ENCODE results near the gene ABHD17B. TPM values are rescaled to one million over a fixed set of nuclear protein-coding genes. Genes with fewer than 3 reads are reported as not detected.
A peak's percentile ranks its signal among the peaks of the same experiment; 100 is the strongest.

Gene ABHD17B
- total RNA-seq, 1 donor from 2014 or later: 18.5 TPM

GRCh38 chr9:71886015-71886414 lies 25.0 kb downstream of the ABHD17B start:
- peaks cover 40% of the 10 kb centered on the region for H3K36me3 Mint-ChIP-seq (ENCODE audit: low read depth)
- H3K27me3 Mint-ChIP-seq (ENCODE audit: insufficient read depth): no peaks in the 10 kb centered on the region
- peaks cover 24% of the 10 kb centered on the region for H3K9me3 Mint-ChIP-seq
- H3K4me3 Mint-ChIP-seq: no peak overlapping the region
- DNase-seq (ENCODE audit: low spot score): no peak
- intact Hi-C loops (cut with micrococcal nuclease): loop anchor here (1.0 to 2.0 kb wide), 2 partner anchors 17 to 28 kb away; no protein-coding TSS in a partner anchor
- H3K4me1 Mint-ChIP-seq (ENCODE audit: low read depth): peaks cover 43% of the 10 kb centered on the region
- peak overlapping the region; percentile 58 for H3K27ac Mint-ChIP-seq

GRCh38 chr9:71885467-71885866 lies 25.5 kb downstream of the ABHD17B start:
- peaks cover 39% of the 10 kb centered on the region for H3K4me1 Mint-ChIP-seq (ENCODE audit: low read depth)
- intact Hi-C loops (cut with micrococcal nuclease): loop anchor here (1.0 kb wide), 2 partner anchors 9 to 102 kb away; no protein-coding TSS in a partner anchor
- peaks cover 29% of the 10 kb centered on the region for H3K9me3 Mint-ChIP-seq
- H3K36me3 Mint-ChIP-seq (ENCODE audit: low read depth): peaks cover 43% of the 10 kb centered on the region
- peak overlapping the region; percentile 71 for H3K27ac Mint-ChIP-seq
- peak overlapping the region; percentile 12 for H3K4me3 Mint-ChIP-seq
- no peak for DNase-seq (ENCODE audit: low spot score)
- H3K27me3 Mint-ChIP-seq (ENCODE audit: insufficient read depth): no peaks in the 10 kb centered on the region

DNA sequence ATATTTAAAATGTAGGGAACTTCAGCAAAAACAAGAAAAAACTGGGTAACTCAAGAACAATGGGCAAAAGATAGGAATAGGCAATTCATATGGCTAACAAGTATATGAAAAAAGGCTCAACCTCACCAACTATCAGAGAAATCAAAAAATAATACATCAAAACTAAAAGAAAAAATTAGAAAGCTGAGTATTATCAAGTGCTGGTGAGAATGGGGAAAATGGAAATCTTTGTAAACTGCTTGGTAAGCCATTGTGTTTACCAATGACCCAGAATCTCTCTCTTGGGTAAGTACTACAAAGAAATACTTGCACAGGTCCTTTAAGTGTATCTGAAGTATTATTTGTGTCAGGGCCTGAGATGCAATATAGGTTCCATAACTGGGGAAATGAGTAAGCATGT lies 27.0 kb downstream of the ABHD17B start:
- Mint-ChIP-seq H3K9me3 (peaks cover 44% of the 10 kb centered on the region), H3K36me3 (ENCODE audit: low read depth) (peaks cover 45% of the 10 kb centered on the region), H3K4me3 (no peak overlapping the region), H3K4me1 (ENCODE audit: low read depth) (peaks cover 39% of the 10 kb centered on the region), H3K27ac (no peak overlapping the region), H3K27me3 (ENCODE audit: insufficient read depth) (no peaks in the 10 kb centered on the region)
- no peak for DNase-seq (ENCODE audit: low spot score)
- intact Hi-C loops (cut with micrococcal nuclease): no loop called here

DNA sequence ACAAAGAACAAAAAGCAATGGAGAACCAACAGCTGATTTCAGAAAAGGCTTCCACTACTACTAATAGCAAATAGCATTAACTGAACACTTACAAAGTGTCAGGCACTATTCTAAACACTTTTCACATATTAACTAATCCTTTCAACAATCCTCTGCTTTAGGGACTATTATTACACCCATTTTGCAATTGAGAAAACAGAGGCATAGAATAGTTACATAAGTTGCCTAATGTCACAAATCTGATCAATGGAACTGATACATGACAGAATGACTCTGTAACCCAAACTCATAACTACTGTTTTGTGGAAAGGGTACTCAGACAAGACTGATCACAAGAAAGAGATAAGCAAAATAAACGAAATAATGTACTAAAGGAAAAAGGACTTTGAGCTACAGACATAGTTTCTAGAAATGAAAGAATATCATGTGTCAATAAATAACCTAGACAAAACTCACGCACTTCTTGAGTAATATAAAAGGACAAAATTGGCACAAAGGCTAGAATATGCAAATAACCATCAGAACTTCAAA lies 31.3 kb downstream of the ABHD17B start:
- no peak overlapping the region for H3K4me3 Mint-ChIP-seq
- H3K4me1 Mint-ChIP-seq (ENCODE audit: low read depth): peaks cover 18% of the 10 kb centered on the region
- intact Hi-C loops (cut with micrococcal nuclease): no loop called here
- no peak overlapping the region for H3K27ac Mint-ChIP-seq
- peaks cover 47% of the 10 kb centered on the region for H3K36me3 Mint-ChIP-seq (ENCODE audit: low read depth)
- H3K27me3 Mint-ChIP-seq (ENCODE audit: insufficient read depth): no peaks in the 10 kb centered on the region
- no peak for DNase-seq (ENCODE audit: low spot score)
- H3K9me3 Mint-ChIP-seq: peaks cover 57% of the 10 kb centered on the region

DNA sequence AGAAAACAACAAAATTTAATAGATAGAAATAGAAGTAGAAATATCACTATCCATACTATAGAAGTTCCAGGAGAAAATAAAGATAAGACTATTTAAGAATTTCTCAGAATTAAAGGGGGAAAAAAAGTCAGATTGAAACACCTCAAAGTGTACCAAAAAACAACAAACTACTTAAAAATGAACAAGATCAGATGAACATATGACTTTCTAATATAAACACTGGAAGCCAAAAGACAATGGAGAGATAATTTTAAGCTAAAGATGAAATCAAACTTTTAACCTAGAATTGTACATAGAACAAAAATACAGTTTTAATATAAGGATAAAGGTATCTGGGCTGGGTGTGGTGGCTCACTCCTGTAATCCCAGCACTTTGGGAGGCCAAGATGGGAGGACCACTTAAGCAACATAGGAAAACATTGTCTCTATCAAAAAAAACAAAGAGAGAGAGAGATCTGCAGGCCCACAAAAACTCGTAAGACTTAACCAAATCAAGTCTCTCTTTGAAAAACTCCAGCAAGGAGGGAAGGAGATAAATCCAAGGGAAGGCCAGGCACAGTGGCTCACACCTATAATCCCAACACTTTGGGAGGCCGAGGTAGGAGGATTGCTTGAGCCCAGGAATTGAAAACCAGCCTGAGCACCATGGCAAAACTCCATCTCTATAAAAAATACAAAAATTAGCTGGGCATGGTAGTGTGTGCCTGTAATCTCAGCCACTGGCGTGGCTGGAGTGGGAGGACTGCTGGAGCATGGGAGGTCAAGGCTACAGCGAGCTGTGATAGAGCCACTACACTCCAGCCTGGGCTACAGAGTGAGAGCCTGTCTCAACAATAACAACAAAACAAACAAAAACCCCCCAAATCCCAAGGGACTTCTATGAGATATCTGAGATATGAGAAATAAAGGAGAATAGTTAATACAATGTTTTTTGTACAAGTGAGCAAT lies 32.4 kb downstream of the ABHD17B start:
- Mint-ChIP-seq H3K27ac (no peak overlapping the region), H3K27me3 (ENCODE audit: insufficient read depth) (no peaks in the 10 kb centered on the region), H3K4me3 (no peak overlapping the region), H3K36me3 (ENCODE audit: low read depth) (peaks cover 40% of the 10 kb centered on the region), H3K4me1 (ENCODE audit: low read depth) (peaks cover 15% of the 10 kb centered on the region), H3K9me3 (peaks cover 46% of the 10 kb centered on the region)
- DNase-seq (ENCODE audit: low spot score): no peak
- intact Hi-C loops (cut with micrococcal nuclease): no loop called here

DNA sequence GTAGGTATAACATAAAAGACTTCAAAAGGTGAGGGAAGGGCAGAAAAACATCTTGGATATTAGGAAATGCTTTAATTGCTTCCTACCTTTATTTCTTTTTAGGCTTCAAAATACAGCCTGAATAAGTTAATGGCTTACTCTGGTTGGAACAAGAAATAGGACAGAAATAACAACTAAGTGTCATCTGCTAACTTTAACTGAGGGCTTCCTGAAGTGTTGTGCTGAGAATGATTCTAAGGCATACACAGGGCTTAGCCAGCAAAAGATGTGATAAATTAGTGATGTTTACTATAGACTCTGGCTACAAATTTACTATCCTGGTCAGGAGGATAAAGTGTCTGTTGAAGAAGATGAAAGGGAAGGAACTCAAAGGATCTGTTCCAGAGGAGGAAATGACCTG lies 34.2 kb downstream of the ABHD17B start:
- H3K4me3 Mint-ChIP-seq: no peak overlapping the region
- H3K9me3 Mint-ChIP-seq: peaks cover 42% of the 10 kb centered on the region
- H3K36me3 Mint-ChIP-seq (ENCODE audit: low read depth): peaks cover 36% of the 10 kb centered on the region
- peaks cover 15% of the 10 kb centered on the region for H3K4me1 Mint-ChIP-seq (ENCODE audit: low read depth)
- H3K27me3 Mint-ChIP-seq (ENCODE audit: insufficient read depth): no peaks in the 10 kb centered on the region
- no peak for DNase-seq (ENCODE audit: low spot score)
- intact Hi-C loops (cut with micrococcal nuclease): loop anchor here (1.0 kb wide), 1 partner anchor 8 kb away; no protein-coding TSS in a partner anchor
- no peak overlapping the region for H3K27ac Mint-ChIP-seq

GRCh38 chr9:71876106-71876505 lies 34.9 kb downstream of the ABHD17B start:
- Mint-ChIP-seq H3K4me1 (ENCODE audit: low read depth) (peaks cover 15% of the 10 kb centered on the region), H3K4me3 (no peak overlapping the region), H3K27ac (no peak overlapping the region), H3K36me3 (ENCODE audit: low read depth) (peaks cover 31% of the 10 kb centered on the region), H3K9me3 (peaks cover 37% of the 10 kb centered on the region), H3K27me3 (ENCODE audit: insufficient read depth) (no peaks in the 10 kb centered on the region)
- intact Hi-C loops (cut with micrococcal nuclease): loop anchor here (1.0 kb wide), 1 partner anchor 9 kb away; no protein-coding TSS in a partner anchor
- DNase-seq (ENCODE audit: low spot score): no peak

DNA sequence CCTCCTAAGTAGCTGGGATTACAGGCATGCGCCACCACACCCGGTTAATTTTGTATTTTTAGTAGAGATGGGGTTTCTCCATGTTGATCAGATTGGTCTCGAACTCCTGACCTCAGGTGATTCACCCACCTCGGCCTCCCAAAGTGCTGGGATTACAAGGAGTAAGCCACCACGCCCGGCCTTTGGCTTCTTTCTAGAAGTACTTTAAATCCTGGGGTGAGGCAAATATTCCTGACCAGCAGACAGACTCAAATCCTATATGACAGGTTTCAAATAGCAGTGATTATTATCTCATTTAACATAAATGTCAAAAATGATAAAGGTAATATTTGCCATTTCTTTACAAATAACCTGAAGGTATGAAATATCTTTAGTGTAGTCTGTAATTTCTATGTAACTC lies 35.6 kb downstream of the ABHD17B start:
- Mint-ChIP-seq H3K4me1 (ENCODE audit: low read depth) (peaks cover 15% of the 10 kb centered on the region), H3K27ac (no peak overlapping the region), H3K27me3 (ENCODE audit: insufficient read depth) (no peaks in the 10 kb centered on the region), H3K36me3 (ENCODE audit: low read depth) (peaks cover 27% of the 10 kb centered on the region), H3K4me3 (no peak overlapping the region), H3K9me3 (peaks cover 29% of the 10 kb centered on the region)
- intact Hi-C loops (cut with micrococcal nuclease): loop anchor here (2.0 kb wide), 1 partner anchor 35 kb away; the partner anchor contains the start of genes ABHD17B and C9orf85
- DNase-seq (ENCODE audit: low spot score): no peak

DNA sequence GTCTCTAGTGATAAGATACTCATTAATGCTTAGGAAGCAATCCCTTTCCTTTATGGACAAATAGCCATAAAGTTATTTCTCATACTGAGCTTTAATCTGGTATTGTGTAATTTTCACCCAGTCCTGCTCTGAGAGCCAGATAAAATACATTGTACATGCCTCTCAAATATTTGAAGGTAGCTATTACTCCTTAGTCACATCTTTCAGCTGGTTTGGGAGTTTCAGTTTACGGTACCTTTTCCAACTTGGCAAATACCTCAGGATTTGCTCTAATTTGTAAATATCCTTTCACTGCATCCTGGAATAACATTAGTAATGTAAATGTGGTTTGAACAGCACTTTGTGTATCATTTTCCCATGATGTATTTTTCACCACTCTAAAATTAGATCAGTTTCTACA lies 47.4 kb downstream of the ABHD17B start:
- Mint-ChIP-seq H3K4me1 (ENCODE audit: low read depth) (peaks cover 16% of the 10 kb centered on the region), H3K4me3 (no peak overlapping the region), H3K9me3 (peaks cover 26% of the 10 kb centered on the region), H3K36me3 (ENCODE audit: low read depth) (peaks cover 44% of the 10 kb centered on the region), H3K27ac (no peak overlapping the region), H3K27me3 (ENCODE audit: insufficient read depth) (no peaks in the 10 kb centered on the region)
- intact Hi-C loops (cut with micrococcal nuclease): no loop called here
- DNase-seq (ENCODE audit: low spot score): no peak

DNA sequence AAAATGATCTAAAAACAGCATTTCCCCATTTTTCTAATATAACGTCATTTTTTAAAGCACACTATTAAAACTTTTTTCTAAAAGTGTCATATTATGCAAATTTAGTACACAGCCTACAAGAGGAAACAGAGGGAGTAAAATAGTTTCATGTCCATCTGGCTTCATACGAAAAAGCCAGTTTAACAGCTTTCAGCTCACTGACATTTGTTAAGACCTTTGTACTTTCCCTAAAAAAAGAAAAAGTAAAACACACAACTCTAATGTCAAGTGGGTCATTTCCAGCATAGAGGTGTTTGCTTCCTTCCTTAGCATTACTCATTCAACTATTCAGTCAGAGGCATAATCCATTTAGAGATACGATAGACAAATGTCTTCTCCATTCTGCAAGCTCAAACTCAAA lies 49.4 kb downstream of the ABHD17B start:
- intact Hi-C loops (cut with micrococcal nuclease): no loop called here
- Mint-ChIP-seq H3K27me3 (ENCODE audit: insufficient read depth) (no peaks in the 10 kb centered on the region), H3K27ac (no peak overlapping the region), H3K9me3 (peaks cover 29% of the 10 kb centered on the region), H3K4me1 (ENCODE audit: low read depth) (peaks cover 25% of the 10 kb centered on the region), H3K36me3 (ENCODE audit: low read depth) (peaks cover 33% of the 10 kb centered on the region), H3K4me3 (no peak overlapping the region)
- no peak for DNase-seq (ENCODE audit: low spot score)

GRCh38 chr9:71859939-71860338 lies 51.1 kb downstream of the ABHD17B start:
- Mint-ChIP-seq H3K36me3 (ENCODE audit: low read depth) (peaks cover 27% of the 10 kb centered on the region), H3K9me3 (peaks cover 29% of the 10 kb centered on the region), H3K4me3 (no peak overlapping the region), H3K27ac (no peak overlapping the region), H3K4me1 (ENCODE audit: low read depth) (peaks cover 25% of the 10 kb centered on the region), H3K27me3 (ENCODE audit: insufficient read depth) (no peaks in the 10 kb centered on the region)
- no peak for DNase-seq (ENCODE audit: low spot score)
- intact Hi-C loops (cut with micrococcal nuclease): loop anchor here (1.0 to 10.0 kb wide), 5 partner anchors 36 to 615 kb away; partner anchors contain the start of genes ABHD17B and C9orf85

GRCh38 chr9:71858812-71859211 lies 52.2 kb downstream of the ABHD17B start:
- Mint-ChIP-seq H3K27me3 (ENCODE audit: insufficient read depth) (no peaks in the 10 kb centered on the region), H3K4me3 (peak overlapping the region; percentile 0), H3K27ac (peak overlapping the region; percentile 51), H3K36me3 (ENCODE audit: low read depth) (peaks cover 21% of the 10 kb centered on the region), H3K4me1 (ENCODE audit: low read depth) (peaks cover 25% of the 10 kb centered on the region), H3K9me3 (peaks cover 29% of the 10 kb centered on the region)
- peak; percentile 3 for DNase-seq (ENCODE audit: low spot score)
- intact Hi-C loops (cut with micrococcal nuclease): loop anchor here (1.0 to 10.0 kb wide), 6 partner anchors 27 to 616 kb away; partner anchors contain the start of genes ABHD17B and C9orf85

Measured in activated T-helper 1 cell treated with anti-CD3 and anti-CD28 coated beads, Interleukin-12 subunit alpha, Interleukin-12 subunit beta, Interleukin-2, Interleukin-4 antibody, amounts not matched to agents 30 ng/mL and 10 ng/mL and 1 ng/mL, durations not matched to agents 14 hours and 24 hours and 36 hours (primary cell).